NCI-H2171 (cell line): ENCODE results near the gene SNCB.
"Not testable (repeated sequence)": the region's sequence is repeated elsewhere in the genome, so short reads cannot be mapped to it uniquely, and the experiment has no call there.

Source experiments
- DNase-seq: peaks from one replicate; lab custom pipeline; 2025; lab: John Stamatoyannopoulos, UW

SNCB gene

GRCh38 chr5:176597417-176598389 lies 32.6 kb downstream of the SNCB start:
- DNase-seq = no peak

- no peak for DNase-seq
Measured at GRCh38 chr5:176596689-176597416, 33.5 kb downstream of the SNCB start.

- no peak for DNase-seq
Measured at GRCh38 chr5:176596069-176596644, 34.2 kb downstream of the SNCB start.

DNA sequence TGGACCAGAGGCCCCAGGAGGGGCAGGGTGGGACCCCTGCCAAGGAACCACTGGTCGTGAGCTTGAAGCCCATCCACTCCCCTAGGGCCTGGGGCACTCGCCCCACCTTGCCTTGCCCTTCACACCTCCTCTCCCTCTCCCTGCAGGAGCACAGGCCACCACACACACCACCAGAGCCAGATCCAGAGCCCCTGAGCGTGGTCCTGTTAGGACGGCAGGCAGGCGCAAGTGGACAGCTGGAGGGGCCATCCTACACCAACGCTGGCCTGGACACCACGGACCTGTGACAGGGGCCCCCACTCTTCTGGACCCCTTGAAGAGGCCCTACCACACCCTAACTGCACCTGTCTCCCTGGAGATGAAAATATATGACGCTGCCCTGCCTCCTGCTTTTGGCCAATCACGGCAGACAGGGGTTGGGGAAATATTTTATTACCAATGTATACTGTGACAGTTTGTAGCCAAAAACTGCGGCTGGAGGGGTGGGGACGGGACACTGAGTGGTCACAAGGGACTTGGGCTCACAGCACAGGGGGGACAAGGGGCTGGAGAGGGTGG lies 34.9 kb downstream of the SNCB start:
- no peak for DNase-seq

- DNase-seq = no peak
Measured at GRCh38 chr5:176594554-176594953, 35.8 kb downstream of the SNCB start.

DNA sequence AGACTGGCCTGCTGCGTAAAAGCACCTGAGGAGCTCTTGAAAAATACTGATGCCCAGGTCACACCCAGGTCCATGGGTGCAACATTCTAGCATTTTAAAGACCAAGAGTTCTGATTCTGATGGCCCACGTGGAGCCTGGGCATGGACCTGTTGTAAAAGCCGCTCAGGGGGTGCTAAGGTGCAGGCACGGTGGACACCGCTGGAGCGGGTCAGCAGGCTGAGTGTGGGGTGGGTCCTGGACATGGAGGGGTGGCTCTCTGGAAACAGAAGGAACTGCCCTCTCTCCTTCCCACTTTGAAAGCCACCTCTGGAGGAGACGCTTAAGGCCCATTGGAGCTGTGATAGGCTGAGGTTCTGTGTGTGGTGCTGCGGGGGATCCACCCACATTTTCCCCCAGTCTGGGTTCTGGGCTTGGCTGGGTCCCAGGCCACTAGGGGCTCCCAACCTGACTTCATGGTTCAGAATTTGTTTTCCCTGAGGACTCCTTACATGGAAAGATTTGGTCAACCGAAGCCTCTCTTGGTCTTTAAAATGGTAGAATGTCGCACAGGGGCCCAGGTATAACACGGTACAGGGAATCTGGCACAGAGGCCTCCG lies 37.0 kb downstream of the SNCB start:
- no peak for DNase-seq

DNA sequence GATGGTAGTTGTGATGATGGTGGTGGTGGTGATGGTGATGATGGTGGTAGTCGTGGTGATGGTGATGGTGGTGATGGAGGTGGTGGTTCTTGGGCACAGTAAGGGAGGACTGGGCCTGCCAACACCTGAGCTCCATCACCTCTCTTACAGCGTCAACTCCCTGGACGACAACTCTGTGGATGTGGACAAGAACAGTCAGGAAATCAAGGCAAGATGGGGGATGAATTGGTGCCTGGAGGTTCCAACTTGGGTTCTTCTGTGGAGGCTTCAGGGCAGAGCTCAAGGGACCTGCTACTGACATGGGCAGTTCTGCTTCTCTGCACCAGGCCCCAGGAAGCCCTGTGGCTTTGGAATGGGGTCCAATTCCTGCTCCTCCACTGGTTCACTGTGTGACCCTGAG lies 37.8 kb downstream of the SNCB start:
- DNase-seq = no peak

DNA sequence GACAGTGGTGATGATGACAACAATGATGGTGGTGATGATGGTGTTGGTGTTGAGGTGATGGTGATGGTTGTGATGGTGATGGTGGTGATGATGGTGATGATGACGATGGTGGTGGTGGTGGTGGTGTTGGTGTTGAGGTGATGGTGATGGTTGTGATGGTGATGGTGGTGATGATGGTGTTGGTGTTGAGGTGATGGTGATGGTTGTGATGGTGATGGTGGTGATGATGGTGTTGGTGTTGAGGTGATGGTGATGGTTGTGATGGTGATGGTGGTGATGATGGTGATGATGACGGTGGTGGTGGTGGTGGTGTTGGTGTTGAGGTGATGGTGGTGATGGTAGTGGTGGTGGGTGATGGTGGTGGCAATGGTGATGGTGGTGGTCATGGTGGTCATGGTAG lies 38.7 kb downstream of the SNCB start:
- not testable (repeated sequence) for DNase-seq

GRCh38 chr5:176590035-176590717 lies 40.2 kb downstream of the SNCB start:
- no peak for DNase-seq

DNA sequence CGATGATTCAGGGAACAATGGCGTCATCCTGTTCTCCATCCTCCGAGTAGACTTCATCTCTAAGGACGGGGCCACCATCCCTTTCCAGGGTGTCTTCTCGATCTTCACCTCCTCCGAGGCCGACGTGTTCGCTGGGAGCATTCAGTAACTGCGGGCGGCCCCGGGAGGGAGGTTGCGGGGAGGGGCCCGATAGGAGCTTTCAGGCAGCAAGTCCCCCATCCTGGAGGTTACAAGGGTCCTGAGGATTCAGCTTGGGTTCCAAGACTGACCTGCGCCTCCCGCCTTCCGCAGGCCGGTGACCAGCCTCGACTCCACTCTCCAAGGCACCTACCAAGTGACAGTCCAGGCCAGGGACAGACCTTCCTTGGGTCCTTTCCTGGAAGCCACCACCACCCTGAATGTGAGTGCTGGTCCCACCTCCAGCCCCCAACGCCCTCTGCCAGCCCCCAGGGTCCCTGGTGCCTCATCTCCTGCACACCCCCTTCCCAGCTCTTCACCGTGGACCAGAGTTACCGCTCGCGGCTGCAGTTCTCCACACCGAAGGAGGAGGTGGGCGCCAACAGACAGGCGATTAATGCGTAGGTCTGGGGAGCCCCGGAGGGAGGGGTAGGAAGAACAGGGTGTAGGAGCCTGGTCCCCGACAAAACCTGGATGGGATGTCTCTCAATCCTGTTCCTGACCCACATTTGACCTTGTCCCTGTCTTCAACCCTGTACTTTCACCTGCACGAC lies 41.1 kb downstream of the SNCB start:
- DNase-seq = no peak

DNA sequence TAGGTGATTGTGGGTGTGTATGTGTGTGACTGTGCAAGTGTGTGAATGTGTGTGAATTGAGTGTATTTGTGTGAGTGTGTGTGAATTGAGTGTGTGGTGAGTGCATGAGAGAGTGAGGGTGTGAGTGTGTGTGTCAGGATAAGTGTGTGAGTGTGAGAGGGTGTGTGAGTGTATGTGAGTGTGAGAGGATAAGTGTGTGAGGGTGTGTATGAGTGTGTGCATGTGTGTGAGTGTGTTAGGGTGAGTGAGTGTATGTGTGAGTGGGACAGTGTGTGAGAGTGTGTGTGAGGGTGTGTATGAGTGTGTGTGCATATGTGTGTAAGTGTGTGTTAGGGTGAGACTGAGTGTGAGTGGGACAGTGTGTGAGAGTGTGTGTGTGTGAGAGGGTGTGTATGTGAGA lies 42.0 kb downstream of the SNCB start:
- no peak for DNase-seq

DNA sequence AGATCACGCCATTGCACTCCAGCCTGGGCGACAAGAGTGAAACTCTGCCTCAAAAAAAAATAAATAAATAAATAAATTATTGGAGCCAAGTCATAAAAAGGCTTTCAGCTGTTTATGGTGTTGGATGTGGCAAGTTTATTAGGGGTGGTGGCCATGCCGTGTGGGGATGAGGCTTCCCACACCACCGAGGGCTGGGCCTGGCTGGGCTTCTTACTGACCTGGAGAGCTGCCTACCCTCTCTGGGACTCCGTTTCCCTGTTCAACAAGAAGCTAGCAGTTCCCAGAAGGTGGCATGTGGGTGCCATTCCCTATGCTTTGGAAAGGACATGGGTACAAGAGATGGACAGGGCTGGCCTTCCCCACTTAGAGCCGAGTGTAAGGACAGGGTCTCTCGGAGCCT lies 42.9 kb downstream of the SNCB start:
- DNase-seq = no peak

- no peak for DNase-seq
Measured at GRCh38 chr5:176583076-176583475, 47.3 kb downstream of the SNCB start.

DNA sequence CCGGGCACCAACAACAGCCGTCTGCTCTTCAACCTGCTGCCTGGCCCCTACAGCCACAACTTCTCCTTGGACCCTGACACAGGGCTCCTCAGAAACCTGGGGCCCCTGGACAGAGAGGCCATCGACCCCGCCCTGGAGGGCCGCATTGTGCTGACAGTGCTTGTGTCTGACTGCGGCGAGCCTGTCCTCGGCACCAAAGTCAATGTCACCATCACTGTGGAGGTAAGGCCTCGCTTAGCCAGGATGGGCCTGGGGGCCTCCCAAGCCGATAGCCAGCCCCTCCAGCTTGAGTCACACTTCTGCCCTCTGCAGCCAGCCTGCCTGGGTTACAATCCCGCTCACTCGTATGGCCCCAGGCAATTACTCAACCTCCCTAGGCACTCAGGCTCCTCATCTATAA lies 49.0 kb downstream of the SNCB start:
- no peak for DNase-seq

- DNase-seq = no peak
Measured at GRCh38 chr5:176579323-176579722, 51.0 kb downstream of the SNCB start.

- no peak for DNase-seq
Measured at GRCh38 chr5:176578391-176578808, 51.9 kb downstream of the SNCB start.

DNA sequence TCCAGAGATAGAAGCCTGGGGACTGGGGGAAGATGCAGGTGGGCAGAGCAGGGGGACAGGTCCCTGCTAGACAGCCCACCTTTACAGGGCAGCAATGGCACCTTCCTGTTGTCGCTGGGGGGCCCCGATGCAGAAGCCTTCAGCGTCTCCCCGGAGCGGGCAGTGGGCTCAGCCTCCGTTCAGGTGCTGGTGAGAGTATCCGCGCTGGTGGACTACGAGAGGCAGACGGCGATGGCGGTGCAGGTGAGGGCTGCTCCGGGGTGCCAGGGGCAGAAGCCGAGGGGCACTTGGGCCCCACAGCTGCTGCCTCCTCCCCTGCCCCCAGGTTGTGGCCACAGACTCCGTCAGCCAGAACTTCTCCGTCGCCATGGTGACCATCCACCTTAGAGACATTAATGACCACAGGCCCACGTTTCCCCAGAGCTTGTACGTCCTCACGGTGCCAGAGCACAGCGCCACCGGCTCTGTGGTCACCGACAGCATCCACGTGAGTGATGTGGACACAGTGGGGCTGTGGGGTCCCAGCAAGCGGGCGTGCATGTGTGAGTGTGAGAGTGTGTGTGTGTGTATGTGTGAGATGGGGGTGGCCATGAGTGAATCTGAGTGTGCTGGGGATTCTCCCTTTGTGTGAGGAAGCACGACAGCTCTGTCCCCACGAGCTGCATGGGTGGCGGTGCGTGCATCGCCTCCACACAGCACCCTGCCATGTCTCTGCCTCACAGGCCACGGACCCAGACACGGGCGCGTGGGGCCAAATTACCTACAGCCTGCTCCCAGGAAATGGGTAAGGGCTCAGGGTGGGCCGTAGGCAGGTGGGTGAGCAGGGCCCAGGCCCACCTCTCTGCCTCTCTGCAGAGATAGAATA lies 52.8 kb downstream of the SNCB start:
- no peak for DNase-seq

- DNase-seq = no peak
Measured at GRCh38 chr5:176575488-176576422, 54.6 kb downstream of the SNCB start.

GRCh38 chr5:176575066-176575465 lies 55.3 kb downstream of the SNCB start:
- no peak for DNase-seq
